SKM-1 (cell line): Measurements from ENCODE around the gene PRKCZ.
"Not testable (repeated sequence)": the region's sequence is repeated elsewhere in the genome, so short reads cannot be mapped to it uniquely, and the experiment has no call there.

Experiments used
- DNase-seq: peaks from one replicate; lab custom pipeline; 2025; ENCODE audit not compliant: unreplicated experiment; lab: John Stamatoyannopoulos, UW

Gene PRKCZ

GRCh38 chr1:2112280-2112701 lies 62.1 kb downstream of the PRKCZ start:
- DNase-seq: peak; percentile 58

- no peak for DNase-seq
Measured at GRCh38 chr1:2113620-2114135, 63.5 kb downstream of the PRKCZ start.

- DNase-seq: not testable (repeated sequence)
Measured at GRCh38 chr1:2114635-2115007, 64.4 kb downstream of the PRKCZ start.

- DNase-seq: no peak
Measured at GRCh38 chr1:2115008-2115641, 64.9 kb downstream of the PRKCZ start.

GRCh38 chr1:2115702-2116341 lies 65.6 kb downstream of the PRKCZ start:
- DNase-seq: no peak

- DNase-seq: no peak
Measured at GRCh38 chr1:2119886-2120285, 69.7 kb downstream of the PRKCZ start.

- DNase-seq: no peak
Measured at GRCh38 chr1:2121101-2121691, 71.0 kb downstream of the PRKCZ start.

GRCh38 chr1:2121794-2122193 lies 71.6 kb downstream of the PRKCZ start:
- not testable (repeated sequence) for DNase-seq

GRCh38 chr1:2124446-2125198 lies 74.4 kb downstream of the PRKCZ start:
- DNase-seq: no peak

GRCh38 chr1:2125350-2126211 lies 75.4 kb downstream of the PRKCZ start:
- DNase-seq: no peak

GRCh38 chr1:2126331-2127186 lies 76.3 kb downstream of the PRKCZ start:
- no peak for DNase-seq

GRCh38 chr1:2127187-2128145 lies 77.3 kb downstream of the PRKCZ start:
- DNase-seq: no peak

GRCh38 chr1:2128189-2128901 lies 78.1 kb downstream of the PRKCZ start:
- no peak for DNase-seq

- no peak for DNase-seq
Measured at GRCh38 chr1:2129256-2129943, 79.2 kb downstream of the PRKCZ start.

- DNase-seq: no peak
Measured at GRCh38 chr1:2130156-2130555, 79.9 kb downstream of the PRKCZ start.

GRCh38 chr1:2130871-2131289 lies 80.7 kb downstream of the PRKCZ start:
- no peak for DNase-seq
